NOMO-1 treated with DMSO at 0.1 percent for 48 hours (cell line): ENCODE measurements around the gene KCNMA1.

Source experiments
- DNase-seq: peaks from one replicate; lab custom pipeline; 2025; ENCODE audit not compliant: unreplicated experiment; lab: John Stamatoyannopoulos, UW

KCNMA1 gene

DNA sequence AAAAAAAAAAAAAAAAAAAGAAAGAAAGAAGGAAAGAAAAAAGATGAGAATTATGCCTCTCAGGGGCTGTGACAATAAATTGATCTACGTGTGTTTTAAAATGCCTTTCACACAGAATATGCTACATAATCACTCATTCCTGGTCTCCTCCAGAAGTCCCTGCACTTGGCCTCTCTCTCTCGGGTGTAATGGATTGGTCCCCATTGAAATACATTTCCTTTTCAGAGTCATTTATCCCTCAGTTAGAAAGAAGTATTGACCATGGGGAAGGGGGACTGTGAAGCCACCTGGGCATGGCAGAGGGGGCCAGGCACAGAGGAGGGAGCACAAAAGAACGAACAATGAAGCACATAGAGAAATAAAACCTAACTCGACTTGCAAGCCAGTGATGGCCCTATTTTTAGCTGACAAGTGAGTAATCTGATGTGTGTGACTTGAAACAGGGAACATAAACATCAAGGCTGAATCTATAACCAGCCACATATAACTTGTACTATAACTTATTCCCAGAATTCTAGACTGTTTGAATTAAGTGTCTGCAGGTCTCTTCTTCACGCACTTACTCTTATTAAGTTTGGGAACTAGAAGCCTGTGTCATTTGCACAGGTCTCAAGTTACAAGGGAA, 490.8 kb downstream of the KCNMA1 start:
- no peak for DNase-seq

DNA sequence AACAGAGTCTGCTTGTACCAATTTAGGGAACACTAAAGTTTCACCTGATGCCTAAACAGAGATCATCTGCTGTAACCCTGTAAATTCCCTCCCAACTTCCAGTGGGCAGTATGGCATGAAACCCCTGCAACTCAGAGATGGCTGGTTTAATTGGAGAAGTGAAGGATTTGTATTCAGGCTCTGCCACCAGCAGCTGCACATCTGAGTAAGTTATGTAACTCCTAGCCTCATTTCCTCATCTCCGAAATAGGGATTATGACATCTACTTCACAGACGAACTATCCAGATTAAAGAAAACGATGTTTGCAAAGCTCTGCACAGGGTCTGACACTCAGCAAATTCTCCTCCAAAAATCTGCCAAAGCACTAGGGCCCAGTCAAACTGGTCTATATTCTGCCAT, 493.0 kb downstream of the KCNMA1 start:
- peak; percentile 76 for DNase-seq

GRCh38 chr10:77139252-77140160, 498.1 kb downstream of the KCNMA1 start:
- DNase-seq = no peak

- no peak for DNase-seq
Measured at GRCh38 chr10:77138541-77138940, 499.1 kb downstream of the KCNMA1 start.

GRCh38 chr10:77135555-77135954, 502.1 kb downstream of the KCNMA1 start:
- no peak for DNase-seq

GRCh38 chr10:77131214-77131613, 506.4 kb downstream of the KCNMA1 start:
- no peak for DNase-seq

DNA sequence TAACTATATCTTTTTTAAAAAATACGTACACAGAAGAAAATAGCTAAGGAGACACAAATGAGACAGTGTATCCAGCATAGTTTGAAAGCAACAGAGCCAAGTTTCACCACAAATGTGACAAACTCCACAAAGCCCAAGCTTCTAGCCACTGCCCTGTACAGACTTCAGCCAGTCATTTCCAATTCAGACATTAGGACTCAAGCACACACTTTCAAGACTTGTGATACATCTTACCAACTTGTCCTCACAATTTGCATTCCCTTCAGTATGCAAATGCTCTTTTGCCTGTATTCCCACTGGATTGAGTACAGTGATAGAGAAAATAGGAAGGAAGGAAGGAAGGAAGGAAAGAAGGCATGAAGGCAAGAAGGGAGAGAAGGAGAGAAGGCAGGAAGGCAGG, 510.4 kb downstream of the KCNMA1 start:
- no peak for DNase-seq

- DNase-seq = no peak
Measured at GRCh38 chr10:77125231-77125630, 512.4 kb downstream of the KCNMA1 start.

GRCh38 chr10:77123330-77123729, 514.3 kb downstream of the KCNMA1 start:
- DNase-seq = no peak

DNA sequence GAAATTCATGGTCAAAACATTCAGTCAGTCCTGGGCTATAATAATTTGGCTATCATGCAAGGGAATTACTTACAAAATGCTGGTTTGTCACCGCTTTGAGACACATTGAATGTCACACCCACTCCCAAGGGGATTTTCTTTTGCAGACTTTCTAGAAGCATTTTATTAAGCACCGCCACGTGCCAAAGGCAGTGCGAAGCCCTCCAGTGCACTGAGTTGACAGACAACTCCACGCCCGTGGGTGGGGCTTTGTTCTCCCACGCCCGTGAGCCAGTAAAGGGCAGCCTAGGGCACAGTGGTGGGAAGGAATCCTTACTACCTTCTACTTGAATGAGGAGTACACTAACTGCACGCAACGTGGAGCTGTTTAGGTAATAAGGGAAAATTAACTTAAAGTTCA, 515.8 kb downstream of the KCNMA1 start:
- DNase-seq = no peak

DNA sequence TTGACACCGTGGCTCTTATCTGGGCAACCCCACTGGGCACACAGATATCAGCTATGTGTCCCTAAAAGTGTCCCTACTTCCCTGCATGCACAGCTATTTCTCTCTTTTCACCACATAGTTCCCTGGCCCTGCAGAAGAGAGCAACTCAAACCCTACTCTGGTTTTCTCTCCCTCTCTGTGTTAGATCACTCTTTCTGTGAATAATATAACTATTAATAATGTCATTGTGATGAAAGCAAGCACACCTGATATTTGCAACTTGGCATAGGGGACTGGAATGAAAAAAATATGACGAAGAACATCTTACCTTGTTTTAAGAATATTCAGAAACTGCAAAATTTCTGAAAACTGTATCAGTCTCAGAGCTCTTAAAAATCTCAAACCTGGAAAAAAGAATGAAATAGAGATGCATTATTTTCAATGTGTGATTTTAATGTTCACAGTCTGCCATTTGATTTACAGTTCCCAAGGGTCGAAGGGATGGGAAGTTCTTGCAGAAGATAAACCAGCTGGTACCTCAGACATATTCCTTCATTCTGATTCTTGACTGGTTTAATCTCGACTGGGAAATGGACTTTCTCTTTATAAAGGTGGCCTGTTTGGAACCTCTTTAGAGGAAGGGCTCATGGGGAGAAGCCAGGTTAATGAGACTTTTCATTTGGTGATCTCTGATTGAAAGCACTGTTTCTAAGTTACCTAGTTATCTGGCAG, 516.8 kb downstream of the KCNMA1 start:
- DNase-seq = no peak

GRCh38 chr10:77120012-77120411, 517.6 kb downstream of the KCNMA1 start:
- DNase-seq = no peak

DNA sequence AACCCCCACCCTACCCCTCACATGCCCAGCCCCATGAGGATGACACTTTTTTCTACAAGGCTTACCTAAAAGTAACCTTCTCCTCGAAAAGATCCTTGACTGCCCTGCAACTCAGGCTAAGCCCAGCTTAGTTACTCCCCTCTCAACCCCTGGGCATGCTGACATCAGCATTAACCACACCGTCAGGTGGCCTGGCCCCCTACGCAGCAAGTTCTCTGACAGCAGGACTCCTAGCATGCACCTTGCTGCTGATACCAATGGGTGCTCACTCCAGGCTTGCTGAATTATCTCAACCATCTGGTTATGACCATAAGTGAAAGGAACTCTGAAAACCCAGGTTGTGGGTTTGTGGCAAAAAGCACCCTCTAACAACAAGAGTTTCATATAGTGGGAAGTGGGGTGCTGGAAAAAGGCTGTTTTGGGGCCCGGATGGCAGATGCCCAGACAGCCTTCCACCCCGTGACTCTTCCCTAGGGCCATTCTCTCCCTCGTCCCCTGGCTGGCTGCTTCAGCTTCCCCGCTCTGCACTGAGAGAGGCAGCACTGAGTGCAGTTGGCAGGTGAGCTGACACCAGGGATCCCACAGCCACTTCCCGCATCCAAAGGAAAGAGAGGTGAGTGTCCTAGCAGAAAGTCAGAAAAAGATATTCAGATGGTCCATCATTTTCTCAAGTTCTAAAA, 518.9 kb downstream of the KCNMA1 start:
- DNase-seq = no peak

DNA sequence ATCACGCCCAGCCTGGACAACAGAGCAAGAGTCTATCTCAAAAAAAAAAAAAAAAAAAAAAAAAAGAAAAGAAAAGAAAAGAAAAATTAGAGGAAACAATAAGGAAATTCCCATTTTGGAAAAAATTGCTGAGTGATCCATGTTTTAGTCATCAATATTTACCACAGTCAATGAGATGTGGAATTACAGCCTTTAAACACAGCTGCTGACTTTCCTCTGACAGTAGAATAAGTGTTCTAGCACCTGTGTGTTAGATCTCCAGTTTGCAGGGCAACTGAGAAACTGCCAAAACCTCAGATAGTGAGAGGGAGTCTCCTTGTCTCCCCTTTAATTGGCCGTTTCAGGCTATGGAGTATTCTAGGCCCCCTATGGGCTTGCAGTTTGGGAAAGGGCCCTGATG, 520.1 kb downstream of the KCNMA1 start:
- DNase-seq = no peak

DNA sequence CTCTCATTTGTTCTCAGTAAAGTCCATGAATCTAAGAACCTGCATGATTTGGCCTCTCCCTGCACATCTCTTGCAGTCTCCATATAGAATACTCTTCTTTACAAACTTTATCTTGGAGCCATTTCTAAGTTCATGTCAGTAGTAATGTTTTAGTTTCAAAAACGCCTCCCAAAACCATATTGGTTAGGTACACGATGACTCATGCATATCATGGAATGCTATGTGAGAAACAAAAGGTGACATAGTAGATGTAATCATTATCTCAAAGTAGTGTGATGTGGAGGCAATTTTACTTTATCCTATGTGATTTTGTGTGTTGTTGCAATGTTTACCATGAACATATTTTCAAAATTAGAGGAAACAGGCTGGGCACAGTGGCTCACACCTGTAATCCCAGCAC, 520.7 kb downstream of the KCNMA1 start:
- DNase-seq = no peak

DNA sequence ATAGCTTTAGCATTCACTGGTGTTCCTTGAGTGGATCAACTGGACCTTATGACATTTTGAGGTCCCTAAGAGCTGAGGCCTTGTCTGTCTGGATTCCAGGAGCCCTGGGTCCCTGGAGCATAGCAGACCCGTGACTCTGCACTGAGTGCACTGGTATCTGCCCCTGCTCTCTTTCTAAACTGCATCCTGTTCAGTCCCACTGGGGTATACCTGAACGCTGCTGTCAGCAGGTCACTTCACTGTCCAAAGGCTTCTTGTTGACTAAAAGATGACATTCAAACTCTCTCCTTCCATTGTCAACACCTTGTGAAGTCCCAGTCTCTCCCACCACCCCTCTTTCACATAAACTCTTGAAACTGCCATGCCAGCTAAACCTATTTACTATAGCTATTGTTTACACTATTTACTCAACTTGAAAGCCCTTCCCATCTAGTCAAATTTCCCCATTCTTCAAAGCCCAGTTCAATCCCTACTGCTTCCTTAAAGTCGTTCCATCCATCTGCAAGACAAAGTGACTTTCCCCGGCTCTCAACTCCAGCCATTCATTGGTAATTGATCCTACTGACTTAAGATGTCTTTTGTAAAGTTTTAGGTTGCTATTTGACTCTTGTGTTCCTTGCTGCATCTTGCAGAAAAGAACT, 523.3 kb downstream of the KCNMA1 start:
- no peak for DNase-seq

- DNase-seq = peak; percentile 54
Measured at GRCh38 chr10:77111611-77112550, 525.7 kb downstream of the KCNMA1 start.

- DNase-seq = no peak
Measured at GRCh38 chr10:77110757-77111156, 526.9 kb downstream of the KCNMA1 start.

GRCh38 chr10:77109351-77109994, 528.1 kb downstream of the KCNMA1 start:
- DNase-seq = peak; percentile 5
